ENCODE measurements around the gene MSI2.

MSI2 gene

DNA sequence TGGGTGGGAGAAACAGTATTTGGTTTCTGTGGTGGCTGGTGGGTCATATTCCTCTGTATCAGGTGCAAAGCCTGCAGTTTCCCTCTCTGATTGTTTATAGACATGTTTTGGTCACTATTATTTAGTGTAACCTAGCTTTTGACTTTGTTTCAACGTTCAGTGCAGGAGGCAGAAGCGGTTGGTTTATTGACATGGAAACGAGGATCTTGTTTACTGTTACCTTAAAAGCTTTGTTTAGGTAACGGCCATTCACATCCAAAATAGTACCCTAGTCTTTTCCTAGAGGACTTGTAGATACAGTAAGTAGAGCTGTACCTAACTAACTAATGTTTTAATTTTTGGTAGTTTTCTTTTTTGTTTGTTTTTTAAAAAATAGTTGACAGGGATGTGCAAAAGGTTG lies 3.5 kb downstream of the MSI2 start:
- no peak overlapping the region for H3K4ac ChIP-seq (ENCODE audit: low read length)
- H2AFZ ChIP-seq (ENCODE audit: low read length), result no peak overlapping the region
- no peak overlapping the region for H2BK120ac ChIP-seq (ENCODE audit: low read depth, low read length)
- no peak overlapping the region for H3K4me2 ChIP-seq (ENCODE audit: insufficient read depth, low read length, poor library complexity, severe bottlenecking)
- no peak overlapping the region for H2AK5ac ChIP-seq (ENCODE audit: low read depth, low read length)
- H2BK15ac ChIP-seq (ENCODE audit: low read length), result no peak overlapping the region
- WGBS, 2 donors (ENCODE audit: extremely low coverage in 2 of 2, insufficient read length in 2 of 2, insufficient replicate concordance in 1 of 2), result no CpG with 5 or more reads among the region's 4 CpGs
- H4K8ac ChIP-seq (ENCODE audit: low read depth, low read length), result no peak overlapping the region
- H4K91ac ChIP-seq (ENCODE audit: low read depth, low read length, poor library complexity), result no peak overlapping the region
- no peak overlapping the region for H3K18ac ChIP-seq (ENCODE audit: low read length)
- no peaks in the 10 kb centered on the region for H3K27me3 ChIP-seq (ENCODE audit: control insufficient read depth in 3 of 3, insufficient read depth in 3 of 3, low read depth in 1 of 3, low read length in 3 of 3)
- H3K36me3 ChIP-seq (replicated peaks in 1 of 2; ENCODE audit: control insufficient read depth in 2 of 2, insufficient read depth in 2 of 2, low read length in 2 of 2), result peaks cover 10 to 59% of the 10 kb centered on the region in 2 donors
- H3K23ac ChIP-seq (ENCODE audit: low read depth, low read length, poor library complexity), result no peak overlapping the region
- H2BK12ac ChIP-seq (ENCODE audit: low read length), result no peak overlapping the region
- H3K79me1 ChIP-seq (ENCODE audit: low read depth, low read length), result no peaks in the 10 kb centered on the region
- H3K4me1 ChIP-seq (ENCODE audit: control insufficient read depth in 2 of 2, insufficient read depth in 1 of 2, low read depth in 1 of 2, low read length in 2 of 2), result peaks cover 11 to 23% of the 10 kb centered on the region in 2 donors
- H3K14ac ChIP-seq (ENCODE audit: low read length), result no peak overlapping the region
- H3K27ac ChIP-seq (replicated peaks; ENCODE audit: low read length), result no peak overlapping the region
- peak overlapping the region in 1 of 2 donors; percentile 55 for H3K4me3 ChIP-seq (ENCODE audit: low read length in 2 of 2)
- DNase-seq (ENCODE audit: low spot score), result no peak
- no peak overlapping the region for H2BK5ac ChIP-seq (ENCODE audit: low read length)
- H3K9me3 ChIP-seq (replicated peaks in 1 of 2; ENCODE audit: control insufficient read depth in 2 of 2, insufficient read depth in 1 of 2, low read depth in 1 of 2, low read length in 2 of 2), result peaks cover 0 to 24% of the 10 kb centered on the region in 2 donors
- H3K9ac ChIP-seq (ENCODE audit: low read depth, low read length, poor library complexity), result no peak overlapping the region

DNA sequence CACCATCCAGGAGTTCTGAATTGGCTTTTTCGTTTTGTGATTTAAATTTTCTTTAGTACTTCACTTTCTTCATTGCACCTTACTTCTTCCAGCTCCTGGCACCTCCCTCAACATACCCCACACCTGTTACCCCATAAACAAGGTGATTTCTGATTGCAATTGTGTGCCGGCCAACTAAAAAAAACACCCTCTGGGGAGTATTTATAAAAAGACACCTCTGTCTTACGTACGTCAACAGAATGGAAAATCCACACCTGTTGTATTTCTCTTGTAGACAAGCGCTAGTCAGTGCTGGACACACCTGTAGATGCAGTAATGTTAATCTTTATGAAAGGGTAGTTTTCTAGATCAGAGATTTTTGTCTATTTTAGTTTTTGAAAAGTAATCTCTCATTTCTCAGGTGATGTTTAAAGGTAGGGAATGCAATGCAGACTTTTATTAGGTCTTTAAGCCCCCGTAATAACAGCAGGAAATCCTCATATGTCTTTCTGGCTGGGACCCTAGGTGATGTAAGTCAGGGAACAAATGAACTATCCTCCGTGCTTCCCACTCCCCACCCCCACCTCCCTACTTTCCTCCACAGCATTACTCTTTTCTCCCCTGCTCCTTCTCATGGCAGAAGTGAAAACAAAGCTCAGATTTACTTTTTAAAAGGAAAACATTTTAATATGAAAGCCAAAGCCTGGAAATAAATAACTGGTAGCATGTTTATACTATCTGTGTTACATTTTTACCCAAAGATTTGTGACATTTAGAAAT lies 4.2 kb downstream of the MSI2 start:
- Histone ChIP-seq H3K4me3 (ENCODE audit: low read length in 2 of 2) (no peak overlapping the region), H2BK12ac (ENCODE audit: low read length) (no peak overlapping the region), H3K27ac (replicated peaks; ENCODE audit: low read length) (no peak overlapping the region), H2AFZ (ENCODE audit: low read length) (no peak overlapping the region), H4K91ac (ENCODE audit: low read depth, low read length, poor library complexity) (no peak overlapping the region), H2BK15ac (ENCODE audit: low read length) (no peak overlapping the region), H3K9me3 (replicated peaks in 1 of 2; ENCODE audit: control insufficient read depth in 2 of 2, insufficient read depth in 1 of 2, low read depth in 1 of 2, low read length in 2 of 2) (peaks cover 0 to 27% of the 10 kb centered on the region in 2 donors), H2BK5ac (ENCODE audit: low read length) (no peak overlapping the region), H3K18ac (ENCODE audit: low read length) (no peak overlapping the region), H3K36me3 (replicated peaks in 1 of 2; ENCODE audit: control insufficient read depth in 2 of 2, insufficient read depth in 2 of 2, low read length in 2 of 2) (peaks cover 10 to 66% of the 10 kb centered on the region in 2 donors), H2AK5ac (ENCODE audit: low read depth, low read length) (no peak overlapping the region), H4K8ac (ENCODE audit: low read depth, low read length) (no peak overlapping the region), H3K4ac (ENCODE audit: low read length) (no peak overlapping the region), H3K4me1 (ENCODE audit: control insufficient read depth in 2 of 2, insufficient read depth in 1 of 2, low read depth in 1 of 2, low read length in 2 of 2) (peaks cover 12 to 23% of the 10 kb centered on the region in 2 donors), H2BK120ac (ENCODE audit: low read depth, low read length) (no peak overlapping the region), H3K14ac (ENCODE audit: low read length) (no peak overlapping the region), H3K4me2 (ENCODE audit: insufficient read depth, low read length, poor library complexity, severe bottlenecking) (no peak overlapping the region), H3K23ac (ENCODE audit: low read depth, low read length, poor library complexity) (no peak overlapping the region), H3K27me3 (ENCODE audit: control insufficient read depth in 3 of 3, insufficient read depth in 3 of 3, low read depth in 1 of 3, low read length in 3 of 3) (no peaks in the 10 kb centered on the region), H3K9ac (ENCODE audit: low read depth, low read length, poor library complexity) (no peak overlapping the region), H3K79me1 (ENCODE audit: low read depth, low read length) (no peaks in the 10 kb centered on the region)
- whole genome bisulfite sequencing, 2 donors (ENCODE audit: extremely low coverage in 2 of 2, insufficient read length in 2 of 2, insufficient replicate concordance in 1 of 2), result no CpG with 5 or more reads among the region's 7 CpGs
- no peak for DNase-seq (ENCODE audit: low spot score)

DNA sequence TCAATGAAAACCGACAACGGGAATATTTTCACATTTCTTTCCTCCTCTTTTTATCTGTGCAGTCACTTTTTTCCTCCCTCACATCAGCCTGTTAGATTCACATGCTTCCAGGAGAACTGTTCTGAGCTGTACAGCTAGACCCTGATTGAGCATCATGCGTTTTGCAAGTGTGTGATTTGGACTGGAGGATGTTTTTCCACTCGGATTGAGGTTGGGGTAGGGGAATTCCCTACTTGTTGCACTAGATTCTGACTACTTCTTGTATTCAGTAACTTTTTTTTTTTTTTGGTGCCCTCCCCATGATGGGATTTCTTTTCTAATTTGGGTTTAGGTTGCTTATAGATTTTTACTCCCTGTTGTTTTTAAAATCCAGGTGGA lies 4.8 kb downstream of the MSI2 start:
- Histone ChIP-seq H3K9ac (ENCODE audit: low read depth, low read length, poor library complexity) (no peak overlapping the region), H2BK120ac (ENCODE audit: low read depth, low read length) (no peak overlapping the region), H3K14ac (ENCODE audit: low read length) (no peak overlapping the region), H2AK5ac (ENCODE audit: low read depth, low read length) (no peak overlapping the region), H3K4me3 (ENCODE audit: low read length in 2 of 2) (no peak overlapping the region), H3K36me3 (replicated peaks in 1 of 2; ENCODE audit: control insufficient read depth in 2 of 2, insufficient read depth in 2 of 2, low read length in 2 of 2) (peaks cover 12 to 72% of the 10 kb centered on the region in 2 donors), H3K27me3 (ENCODE audit: control insufficient read depth in 3 of 3, insufficient read depth in 3 of 3, low read depth in 1 of 3, low read length in 3 of 3) (no peaks in the 10 kb centered on the region), H3K4me1 (ENCODE audit: control insufficient read depth in 2 of 2, insufficient read depth in 1 of 2, low read depth in 1 of 2, low read length in 2 of 2) (peaks cover 12 to 23% of the 10 kb centered on the region in 2 donors), H2BK12ac (ENCODE audit: low read length) (no peak overlapping the region), H4K91ac (ENCODE audit: low read depth, low read length, poor library complexity) (no peak overlapping the region), H4K8ac (ENCODE audit: low read depth, low read length) (no peak overlapping the region), H3K23ac (ENCODE audit: low read depth, low read length, poor library complexity) (no peak overlapping the region), H3K18ac (ENCODE audit: low read length) (no peak overlapping the region), H3K4me2 (ENCODE audit: insufficient read depth, low read length, poor library complexity, severe bottlenecking) (no peak overlapping the region), H3K27ac (replicated peaks; ENCODE audit: low read length) (no peak overlapping the region), H3K9me3 (replicated peaks in 1 of 2; ENCODE audit: control insufficient read depth in 2 of 2, insufficient read depth in 1 of 2, low read depth in 1 of 2, low read length in 2 of 2) (peaks cover 0 to 32% of the 10 kb centered on the region in 2 donors), H3K79me1 (ENCODE audit: low read depth, low read length) (no peaks in the 10 kb centered on the region), H2BK5ac (ENCODE audit: low read length) (no peak overlapping the region), H2AFZ (ENCODE audit: low read length) (no peak overlapping the region), H2BK15ac (ENCODE audit: low read length) (no peak overlapping the region), H3K4ac (ENCODE audit: low read length) (no peak overlapping the region)
- WGBS, 2 donors (ENCODE audit: extremely low coverage in 2 of 2, insufficient read length in 2 of 2, insufficient replicate concordance in 1 of 2), result no CpG with 5 or more reads among the region's 4 CpGs
- DNase-seq (ENCODE audit: low spot score), result no peak

DNA sequence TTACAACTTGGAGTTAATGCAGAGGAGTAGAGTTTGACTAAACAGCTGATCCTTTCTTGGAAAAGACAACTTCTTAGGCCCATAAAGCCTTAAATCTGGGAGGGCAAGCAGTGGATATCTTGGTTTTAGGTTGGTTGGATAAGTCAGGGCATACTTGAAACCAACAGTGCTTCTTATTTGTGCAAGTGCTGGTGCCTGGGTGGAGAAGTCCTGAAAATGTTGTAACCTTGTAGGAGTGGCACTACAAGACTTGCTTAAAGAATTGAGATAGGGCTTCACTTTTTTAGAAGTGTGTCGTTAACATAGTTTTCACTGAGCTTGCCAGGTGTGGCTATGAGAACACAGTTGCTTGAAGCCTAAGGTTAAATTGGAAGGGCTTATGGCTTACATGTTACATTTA lies 6.2 kb downstream of the MSI2 start:
- no peak overlapping the region for H2BK12ac ChIP-seq (ENCODE audit: low read length)
- no peak overlapping the region for H3K9ac ChIP-seq (ENCODE audit: low read depth, low read length, poor library complexity)
- peaks cover 0 to 38% of the 10 kb centered on the region in 2 donors for H3K9me3 ChIP-seq (replicated peaks in 1 of 2; ENCODE audit: control insufficient read depth in 2 of 2, insufficient read depth in 1 of 2, low read depth in 1 of 2, low read length in 2 of 2)
- H2AK5ac ChIP-seq (ENCODE audit: low read depth, low read length), result no peak overlapping the region
- H4K91ac ChIP-seq (ENCODE audit: low read depth, low read length, poor library complexity), result no peak overlapping the region
- H2AFZ ChIP-seq (ENCODE audit: low read length), result no peak overlapping the region
- H2BK120ac ChIP-seq (ENCODE audit: low read depth, low read length), result no peak overlapping the region
- no peak for DNase-seq (ENCODE audit: low spot score)
- no peaks in the 10 kb centered on the region for H3K27me3 ChIP-seq (ENCODE audit: control insufficient read depth in 3 of 3, insufficient read depth in 3 of 3, low read depth in 1 of 3, low read length in 3 of 3)
- H3K18ac ChIP-seq (ENCODE audit: low read length), result no peak overlapping the region
- H3K36me3 ChIP-seq (replicated peaks in 1 of 2; ENCODE audit: control insufficient read depth in 2 of 2, insufficient read depth in 2 of 2, low read length in 2 of 2), result peaks cover 20 to 84% of the 10 kb centered on the region in 2 donors
- WGBS, 2 donors (ENCODE audit: extremely low coverage in 2 of 2, insufficient read length in 2 of 2, insufficient replicate concordance in 1 of 2), result no CpG with 5 or more reads among the region's 1 CpG
- no peak overlapping the region for H3K4ac ChIP-seq (ENCODE audit: low read length)
- H3K27ac ChIP-seq (replicated peaks; ENCODE audit: low read length), result no peak overlapping the region
- H4K8ac ChIP-seq (ENCODE audit: low read depth, low read length), result no peak overlapping the region
- H3K4me3 ChIP-seq (ENCODE audit: low read length in 2 of 2), result no peak overlapping the region
- no peak overlapping the region for H2BK5ac ChIP-seq (ENCODE audit: low read length)
- H3K23ac ChIP-seq (ENCODE audit: low read depth, low read length, poor library complexity), result no peak overlapping the region
- no peak overlapping the region for H3K4me2 ChIP-seq (ENCODE audit: insufficient read depth, low read length, poor library complexity, severe bottlenecking)
- peaks cover 12 to 23% of the 10 kb centered on the region in 2 donors for H3K4me1 ChIP-seq (ENCODE audit: control insufficient read depth in 2 of 2, insufficient read depth in 1 of 2, low read depth in 1 of 2, low read length in 2 of 2)
- no peak overlapping the region for H2BK15ac ChIP-seq (ENCODE audit: low read length)
- H3K14ac ChIP-seq (ENCODE audit: low read length), result no peak overlapping the region
- H3K79me1 ChIP-seq (ENCODE audit: low read depth, low read length), result no peaks in the 10 kb centered on the region

Measured in neuronal stem cell (in vitro differentiated cells).